Measurements from ENCODE around the gene TGM2. TPM values are rescaled to one million over a fixed set of nuclear protein-coding genes. Genes with fewer than 3 reads are reported as not detected.

The TGM2 gene
- total and polyA plus RNA-seq, 12 donors, result 13.4 to 262 (median 98.3) TPM

DNA sequence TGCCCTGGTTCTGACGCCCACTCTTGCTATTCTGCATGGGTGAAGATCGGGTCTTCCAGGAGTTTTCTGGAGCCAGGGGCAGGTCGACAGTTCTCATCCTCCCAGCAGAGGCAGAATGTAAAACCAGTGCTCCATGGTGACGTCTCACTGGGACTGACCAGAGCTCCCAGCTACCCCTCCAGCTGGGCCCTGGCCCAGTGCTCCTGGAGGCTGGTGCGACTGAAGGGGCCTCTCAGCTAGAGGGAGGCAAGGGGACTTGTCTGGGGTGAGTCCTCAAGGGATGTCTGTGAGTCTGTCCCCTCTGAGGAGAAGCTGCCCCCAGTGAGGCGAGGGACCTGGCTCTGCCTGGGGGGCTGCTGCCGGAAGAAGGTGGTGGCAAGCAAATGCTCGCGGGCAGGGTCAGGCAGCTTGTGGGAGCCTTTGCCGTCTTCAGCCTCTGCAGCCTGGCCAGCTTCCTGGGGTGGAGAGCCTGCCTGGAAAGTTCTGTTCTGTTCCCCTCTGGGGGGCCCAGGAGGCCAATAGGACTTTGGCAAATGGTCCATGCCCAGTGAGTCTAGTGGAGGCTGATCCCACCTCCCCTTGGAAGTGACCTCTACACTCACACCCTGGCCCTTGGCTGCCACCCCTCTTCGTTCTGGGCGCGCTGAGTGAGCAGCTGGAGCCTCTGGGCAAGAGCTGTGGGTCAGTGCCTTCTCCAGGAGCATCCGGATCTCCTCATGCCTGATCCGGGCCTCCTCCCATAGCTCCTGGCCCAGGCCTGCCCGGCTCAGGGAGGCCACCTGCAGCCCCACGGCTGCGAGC, 47.9 kb upstream of the TGM2 start:
- WGBS, 4 donors, result 79 to 87% (median 82%) methylated on average over 10 to 18 of the region's 18 CpGs
- H3K4me3 ChIP-seq, result no peak overlapping the region
- no peaks in the 10 kb centered on the region for H3K4me1 ChIP-seq (replicated peaks in 1 of 2)
- no peak for TF ChIP-seq CTCF (IDR thresholded peaks at IDR 0.05)
- TF ChIP-seq POLR2A (IDR thresholded peaks at IDR 0.05), result no peak
- intact Hi-C loops (cut with DNase I), result no loop called here
- H3K36me3 ChIP-seq (replicated peaks in 1 of 2), result no peaks in the 10 kb centered on the region
- H3K27me3 ChIP-seq, result no peaks in the 10 kb centered on the region
- no peaks in the 10 kb centered on the region for H3K9me3 ChIP-seq (replicated peaks in 1 of 3)
- no peak for DNase-seq
- no peak overlapping the region for H3K27ac ChIP-seq

DNA sequence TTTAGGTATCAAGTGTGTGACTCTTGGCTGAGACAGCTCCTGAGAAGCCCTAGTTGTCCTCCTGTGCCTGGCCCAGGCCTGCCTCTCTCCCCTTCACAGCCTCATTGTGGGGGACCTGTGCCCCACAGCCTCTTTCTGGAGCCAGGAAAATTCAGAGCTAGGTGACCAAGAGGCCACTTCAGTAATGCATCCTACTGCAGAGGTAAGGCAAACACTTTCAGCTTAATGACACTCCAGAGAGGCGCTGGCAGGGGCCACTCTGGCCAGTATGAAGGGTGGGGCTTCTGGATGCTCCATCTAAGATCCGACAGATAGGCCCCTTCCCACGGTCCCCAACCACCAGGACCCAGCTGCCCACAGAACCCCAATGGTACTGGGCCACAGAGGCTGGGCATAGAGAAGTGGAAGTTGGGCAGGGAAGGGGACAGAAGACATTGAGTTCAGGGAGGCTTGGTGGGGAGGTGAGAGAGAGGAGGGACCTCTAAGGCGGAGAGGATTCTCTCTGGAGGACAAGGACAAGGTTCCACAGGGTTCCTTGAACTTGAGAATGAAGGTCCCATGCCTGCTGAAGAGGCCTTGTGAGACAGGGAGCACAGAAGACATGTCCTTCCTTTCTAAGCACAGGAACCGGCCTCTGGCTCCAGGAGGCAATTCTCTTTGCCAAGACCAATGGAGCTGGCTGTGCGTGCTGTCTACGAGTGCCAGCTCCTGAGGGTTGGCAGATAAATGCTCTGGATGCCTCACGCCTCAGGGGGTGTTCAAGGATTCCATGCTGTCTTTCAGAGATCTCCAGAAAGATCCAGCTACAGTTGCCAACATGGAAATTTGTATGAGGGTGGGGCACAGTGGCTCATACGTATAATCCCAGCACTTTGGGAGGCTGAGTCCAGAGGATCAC, 46.4 kb upstream of the TGM2 start:
- 53 to 81% (median 62%) methylated on average over 6 to 9 of the region's 9 CpGs for WGBS, 4 donors
- Histone ChIP-seq H3K36me3 (replicated peaks in 1 of 2) (no peaks in the 10 kb centered on the region), H3K27ac (no peak overlapping the region), H3K27me3 (no peaks in the 10 kb centered on the region), H3K9me3 (replicated peaks in 1 of 3) (no peaks in the 10 kb centered on the region), H3K4me3 (no peak overlapping the region), H3K4me1 (replicated peaks in 1 of 2) (no peaks in the 10 kb centered on the region)
- peak in 4 of 7 donors; percentile 26 to 37 (median 30) for DNase-seq
- TF ChIP-seq CTCF (IDR thresholded peaks at IDR 0.05) (no peak), POLR2A (IDR thresholded peaks at IDR 0.05) (no peak)
- intact Hi-C loops (cut with DNase I), result no loop called here

DNA sequence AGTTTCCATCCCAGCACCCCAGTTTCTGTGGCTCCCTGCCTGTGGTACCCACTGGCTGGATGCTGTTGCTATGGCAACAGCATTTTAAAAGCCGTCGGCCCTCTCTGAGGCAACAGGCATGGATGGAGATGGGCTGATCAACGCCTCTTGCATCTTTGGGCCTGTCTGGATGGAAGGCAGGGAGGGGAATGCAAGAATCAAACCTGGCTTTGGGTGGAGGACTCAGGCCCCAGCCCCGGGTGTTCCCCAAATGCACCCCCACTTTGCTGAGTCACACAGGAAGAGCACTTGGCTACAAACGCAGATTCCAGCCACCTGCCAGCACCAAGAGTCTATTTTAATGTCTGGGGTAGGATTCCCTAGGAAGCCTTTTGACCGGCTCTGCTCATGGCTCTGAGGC, 45.7 kb upstream of the TGM2 start:
- intact Hi-C loops (cut with DNase I), result no loop called here
- TF ChIP-seq POLR2A (IDR thresholded peaks at IDR 0.05) (no peak), CTCF (IDR thresholded peaks at IDR 0.05) (no peak)

GRCh38 chr20:38209736-38210405, 44.8 kb upstream of the TGM2 start:
- H3K4me1 ChIP-seq (replicated peaks in 1 of 2), result no peaks in the 10 kb centered on the region
- no peak overlapping the region for H3K27ac ChIP-seq
- no peaks in the 10 kb centered on the region for H3K36me3 ChIP-seq (replicated peaks in 1 of 2)
- intact Hi-C loops (cut with DNase I), result no loop called here
- DNase-seq, result peak in 1 of 7 donors; percentile 8
- 82 to 90% (median 85%) methylated on average over 2 to 3 of the region's 3 CpGs for WGBS, 4 donors
- H3K4me3 ChIP-seq, result no peak overlapping the region
- H3K9me3 ChIP-seq (replicated peaks in 1 of 3), result no peaks in the 10 kb centered on the region
- TF ChIP-seq POLR2A (IDR thresholded peaks at IDR 0.05), result no peak
- no peak for TF ChIP-seq CTCF (IDR thresholded peaks at IDR 0.05)
- H3K27me3 ChIP-seq, result no peaks in the 10 kb centered on the region

More for the DNA sequence above, 45.7 kb upstream of the TGM2 start:
- no peaks in the 10 kb centered on the region for H3K9me3 ChIP-seq (replicated peaks in 1 of 3)
- H3K36me3 ChIP-seq (replicated peaks in 1 of 2), result no peaks in the 10 kb centered on the region
- H3K4me1 ChIP-seq (replicated peaks in 1 of 2), result no peaks in the 10 kb centered on the region
- no peak for DNase-seq
- no peak overlapping the region for H3K4me3 ChIP-seq
- 51 to 71% (median 66%) methylated on average over 6 of the region's 6 CpGs for WGBS, 4 donors
- no peak overlapping the region for H3K27ac ChIP-seq
- no peaks in the 10 kb centered on the region for H3K27me3 ChIP-seq
